Heart left ventricle (tissue), 13 donors: ENCODE data around the gene C1orf35.

ENCODE experiments used
- CTCF ChIP-seq, 12 donors: fragments of 200-600 bp; sonication (generic) in 4 of 12; IDR thresholded peaks; one replicate each; pipeline versions ENCODE4 v1.5.0 to v1.8.0; 2018 to 2022; ENCODE audit warnings: antibody characterized with exemption in 12 of 12, mild to moderate bottlenecking in 5 of 12
- POLR2A ChIP-seq, 2 donors: fragments of 450-650 bp; IDR thresholded peaks; one replicate each; pipeline ENCODE4 v1.6.1; 2017; ENCODE audit warnings: antibody characterized with exemption in 2 of 2, mild to moderate bottlenecking in 2 of 2, moderate library complexity in 2 of 2
- donor health status: ischemic (EF 13 %, LVEDD 7.1; RV severe dilation, severe dysfunction).
- donor health status: DM: no; HTN: yes; CAD: no.
- donor health status: DM: no; HTN: no; CAD: no.
- donor health status: ischemic (EF 25% LVEDD 6.9; RV normal size, moderate dysfunction).
- donor health status: ischemic (EF 25% LVEDD 5.7; RV mildly dilated, moderate dysfunction).
- donor health status: ischemic (EF 35%, LVEDD 5.7; RV mildly dilated, moderate dysfunction).
- donor health status: nonischemic (EF 11% LVEDD 7.7; RV severe dilation, severe dysfunction).
- donor health status: DM: yes; HTN: yes; CAD: no.
- donor health status: PGD.
- donor health status: ischemic (EF 29% LVEDD 5.4; RV normal size, mild dysfunction).
- donor health status: nonischemic (EF 23%, LVEDD 6.1; RV moderate dilation, normal function).

GRCh38 chr1:228105996-228106799, 3.1 kb upstream of the C1orf35 start:
- TF ChIP-seq CTCF (IDR thresholded peaks at IDR 0.05) = no peak
- TF ChIP-seq POLR2A (IDR thresholded peaks at IDR 0.05) = no peak
